HCT116 (cell line): ENCODE results near the gene MRM3. TPM values are rescaled to one million over a fixed set of nuclear protein-coding genes. Genes with fewer than 3 reads are reported as not detected.

ENCODE experiments used
- ATAC-seq: fragments of 200-7000 bp; cut with Tn5 transposase; 2 replicates; pipeline ENCODE4 v1.9.1; 2020; ENCODE audit warnings: mild to moderate bottlenecking, moderate library complexity
- BruUV-seq: library from RNA; stranded (reverse); fragments of 400-500 nt; replicated peaks from 2 replicates; lab custom pipeline; 2021; lab: Mats Ljungman, UMichigan
- CTCF ChIA-PET: fragments of 300-600 bp; sonication (Branson Sonifier 250); formaldehyde crosslinking; loops from one replicate; lab custom pipeline; 2021; ENCODE audit warnings: antibody characterized with exemption; lab: Charles Lee
- POLR2A ChIA-PET: fragments of 300-600, 350-600 bp; sonication (Branson Sonifier 250); formaldehyde crosslinking; loops from one replicate; lab custom pipeline; 2021; ENCODE audit warnings: antibody characterized with exemption; lab: Charles Lee
- RAD21 ChIA-PET, 2 experiments: fragments of 300-600 bp; sonication (Branson Sonifier 250); formaldehyde crosslinking; loops; one replicate each; lab custom pipeline; 2023; ENCODE audit warnings: low total read pairs in 2 of 2; ENCODE audit not compliant: uncharacterized antibody in 2 of 2, unreplicated experiment in 2 of 2, low non-redundant PET in 1 of 2; lab: Charles Lee
- DNase-seq: peaks from one replicate; pipeline ENCODE4 v3.0.0-alpha.2; 2010; ENCODE audit warnings: low read depth, low spot score
- H2AFZ ChIP-seq: fragments of 200-600 bp; shearing (Covaris generic), sonication (generic); 2 replicates; pipeline ENCODE4 v1.6.1; 2017; ENCODE audit warnings: low read depth, mixed run types, mixed read lengths, antibody characterized with exemption, low read length; ENCODE audit not compliant: poor library complexity, severe bottlenecking
- H3K27ac ChIP-seq: 2 replicates; pipeline ENCODE4 v1.5.1; 2012; ENCODE audit warnings: low read depth, low read length
- H3K27me3 ChIP-seq: fragments of 200-600 bp; sonication (generic); 2 replicates; pipeline ENCODE4 v1.6.1; 2016; ENCODE audit warnings: mixed run types, low read length, mixed read lengths; ENCODE audit not compliant: insufficient read depth
- H3K36me3 ChIP-seq, 2 experiments: fragments of 200-500 bp in 1 of 2; fragments of 200-600 bp in 1 of 2; sonication (Bioruptor generic) in 1 of 2; sonication (generic) in 1 of 2; 2 replicates each; pipeline versions ENCODE4 v1.5.1 to v1.6.1; 2014 to 2016; ENCODE audit warnings: low read length in 2 of 2, inconsistent platforms in 1 of 2, mixed read lengths in 1 of 2, mixed run types in 1 of 2; ENCODE audit not compliant: insufficient read depth in 2 of 2, control insufficient read depth in 1 of 2
- H3K4me1 ChIP-seq, 2 experiments: fragments of 200-600 bp in 1 of 2; sonication (generic) in 1 of 2; 2 replicates each; pipeline versions ENCODE4 v1.5.1 to v1.6.1; 2012 to 2017; ENCODE audit warnings: low read length in 2 of 2, inconsistent platforms in 1 of 2, mild to moderate bottlenecking in 1 of 2, mixed read lengths in 1 of 2, mixed run types in 1 of 2, moderate library complexity in 1 of 2; ENCODE audit not compliant: insufficient read depth in 2 of 2, control insufficient read depth in 1 of 2
- H3K4me2 ChIP-seq: fragments of 200-600 bp; sonication (generic); 2 replicates; pipeline ENCODE4 v1.6.1; 2017; ENCODE audit warnings: mixed run types, low read length, mixed read lengths
- H3K4me3 ChIP-seq, 2 experiments: fragments of 200-600 bp in 1 of 2; sonication (generic) in 1 of 2; replicated peaks in 1 of 2; 2 replicates each; pipeline ENCODE4 v1.5.1; 2011 to 2016; ENCODE audit warnings: low read length in 2 of 2, control low read depth in 1 of 2, low read depth in 1 of 2, mild to moderate bottlenecking in 1 of 2, mixed read lengths in 1 of 2, mixed run types in 1 of 2
- H3K79me2 ChIP-seq: fragments of 200-600 bp; sonication (generic); 2 replicates; pipeline ENCODE4 v1.6.1; 2017; ENCODE audit warnings: mild to moderate bottlenecking, mixed run types, low read length, moderate library complexity, mixed read lengths; ENCODE audit not compliant: insufficient read depth
- H3K9ac ChIP-seq: fragments of 200-600 bp; sonication (generic); 2 replicates; pipeline ENCODE4 v1.6.1; 2016; ENCODE audit warnings: low read length, mixed read lengths
- H3K9me2 ChIP-seq: fragments of 200-600 bp; sonication (generic), shearing (Covaris generic); 2 replicates; pipeline ENCODE4 v1.6.1; 2017; ENCODE audit warnings: mixed run types, mild to moderate bottlenecking, moderate library complexity; ENCODE audit not compliant: insufficient read depth
- H3K9me3 ChIP-seq, 2 experiments: fragments of 200-500 bp in 1 of 2; fragments of 200-600 bp in 1 of 2; sonication (Bioruptor generic) in 1 of 2; sonication (generic) in 1 of 2; 2 replicates each; pipeline ENCODE4 v1.6.1; 2014 to 2017; ENCODE audit warnings: low read length in 2 of 2, mixed read lengths in 2 of 2, inconsistent platforms in 1 of 2, low read depth in 1 of 2, mild to moderate bottlenecking in 1 of 2, mixed run types in 1 of 2, moderate library complexity in 1 of 2; ENCODE audit not compliant: control insufficient read depth in 1 of 2, insufficient read depth in 1 of 2
- H4K20me1 ChIP-seq: fragments of 200-600 bp; sonication (generic), shearing (Covaris generic); 2 replicates; pipeline ENCODE4 v1.6.1; 2017; ENCODE audit warnings: mixed run types, mild to moderate bottlenecking, moderate library complexity; ENCODE audit not compliant: insufficient read depth
- ELF1 ChIP-seq: IDR thresholded peaks from 2 replicates; pipeline ENCODE4 v1.6.1; 2012; ENCODE audit warnings: low read depth, borderline replicate concordance
- POLR2A ChIP-seq: IDR thresholded peaks from 2 replicates; pipeline ENCODE4 v1.7.0; 2011; ENCODE audit warnings: borderline replicate concordance; ENCODE audit not compliant: insufficient read depth, insufficient read length; ENCODE audit errors: extremely low read depth
- POLR2AphosphoS5 ChIP-seq: IDR thresholded peaks from 2 replicates; pipeline ENCODE4 v1.6.1; 2011; ENCODE audit warnings: mild to moderate bottlenecking, low read depth, low read length, moderate library complexity
- SIN3A ChIP-seq: IDR thresholded peaks from 2 replicates; pipeline ENCODE4 v1.6.1; 2012; ENCODE audit warnings: low read depth
- TCF7L2 ChIP-seq: IDR thresholded peaks from 2 replicates; pipeline ENCODE4 v1.7.0; 2011; ENCODE audit warnings: borderline replicate concordance, inconsistent platforms; ENCODE audit not compliant: insufficient read depth, insufficient read length; ENCODE audit errors: extremely low read depth
- YY1 ChIP-seq: IDR thresholded peaks from 2 replicates; pipeline ENCODE4 v1.6.1; 2011; ENCODE audit warnings: low read length, low read depth, moderate library complexity, mild to moderate bottlenecking; ENCODE audit not compliant: insufficient replicate concordance; ENCODE audit errors: extremely low read depth
- ZFX ChIP-seq: fragments of 450-650 bp; IDR thresholded peaks from 2 replicates; pipeline ENCODE4 v1.6.1; 2017
- intact Hi-C: fragments of 100-400 bp; cut with micrococcal nuclease; formaldehyde crosslinking; loops from 2 replicates; pipeline ENCODE4 v1.10.0; 2022
- total RNA-seq: library from RNA; stranded (reverse); gene quantifications from one replicate; pipeline ENCODE4 v1.2.1, GENCODE V29; 2021; ENCODE audit not compliant: unreplicated experiment
- TF ChIP-seq, protein P1 (sequence below), 3 experiments: fragments of 200-600 bp in 1 of 3; sonication (generic) in 1 of 3; IDR thresholded peaks in 2 of 3; conservative IDR thresholded peaks in 1 of 3; 2 replicates each; pipeline ENCODE4 v1.5.1; 2012 to 2017; ENCODE audit warnings: low read depth in 2 of 3, low read length in 2 of 3, antibody characterized with exemption in 1 of 3, borderline replicate concordance in 1 of 3, control low read depth in 1 of 3, mild to moderate bottlenecking in 1 of 3, mixed read lengths in 1 of 3, mixed run types in 1 of 3, moderate library complexity in 1 of 3; ENCODE audit not compliant: insufficient read depth in 1 of 3
- TF ChIP-seq, protein P2 (sequence below): IDR thresholded peaks from 2 replicates; pipeline ENCODE4 v1.6.1; 2012
- TF ChIP-seq, protein P3 (sequence below): IDR thresholded peaks from 2 replicates; pipeline ENCODE4 v1.6.1; 2012; ENCODE audit warnings: low read depth

The MRM3 gene
- total RNA-seq, 1 experiment from 2014 or later, result 32.6 TPM

DNA sequence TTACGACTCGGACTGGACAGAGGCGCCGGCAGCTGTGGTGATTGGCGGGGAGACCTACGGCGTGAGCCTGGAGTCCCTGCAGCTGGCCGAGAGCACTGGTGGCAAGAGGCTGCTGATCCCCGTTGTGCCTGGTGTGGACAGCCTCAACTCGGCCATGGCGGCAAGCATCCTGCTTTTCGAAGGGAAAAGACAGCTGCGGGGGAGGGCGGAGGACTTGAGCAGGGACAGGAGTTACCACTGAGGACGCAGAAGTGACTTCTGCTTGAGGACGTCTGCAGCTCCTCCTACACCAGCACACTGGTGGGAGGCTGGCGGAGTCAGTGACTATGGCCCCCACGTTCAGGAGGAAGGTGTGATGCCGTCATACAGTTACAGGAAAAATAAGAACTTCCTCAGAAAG lies 9.7 kb downstream of the MRM3 start:
- TSS peak; percentile 19 for BruUV-seq
- Histone ChIP-seq H3K4me2 (no peak overlapping the region), H2AFZ (no peak overlapping the region), H3K36me3 (peaks cover 8 to 34% of the 10 kb centered on the region in 2 experiments; a peak in 3 of 4 replicates), H3K4me3 (no peak overlapping the region), H3K9me2 (no peaks in the 10 kb centered on the region), H3K4me1 (peaks cover 0 to 11% of the 10 kb centered on the region in 2 experiments; a peak in 2 of 4 replicates), H4K20me1 (no peaks in the 10 kb centered on the region), H3K9me3 (no peaks in the 10 kb centered on the region), H3K79me2 (peaks cover 24% of the 10 kb centered on the region), H3K27me3 (no peaks in the 10 kb centered on the region), H3K9ac (no peak overlapping the region), H3K27ac (no peak overlapping the region)
- no peak for DNase-seq
- no peak for ATAC-seq
- ChIA-PET RAD21 (no interaction called here), POLR2A (interaction anchor here (1.1 kb wide), 1 partner anchor 189 kb away, joined by 3 read pairs; no protein-coding TSS in a partner anchor), CTCF (interaction anchor here (2.1 to 2.5 kb wide), 2 partner anchors 189 to 205 kb away, joined by 7 to 20 read pairs; partner anchors contain the start of gene TIMM22)
- intact Hi-C loops, result no loop called here
- TF ChIP-seq ZFX, result no peak
- TF ChIP-seq, protein P1, sequence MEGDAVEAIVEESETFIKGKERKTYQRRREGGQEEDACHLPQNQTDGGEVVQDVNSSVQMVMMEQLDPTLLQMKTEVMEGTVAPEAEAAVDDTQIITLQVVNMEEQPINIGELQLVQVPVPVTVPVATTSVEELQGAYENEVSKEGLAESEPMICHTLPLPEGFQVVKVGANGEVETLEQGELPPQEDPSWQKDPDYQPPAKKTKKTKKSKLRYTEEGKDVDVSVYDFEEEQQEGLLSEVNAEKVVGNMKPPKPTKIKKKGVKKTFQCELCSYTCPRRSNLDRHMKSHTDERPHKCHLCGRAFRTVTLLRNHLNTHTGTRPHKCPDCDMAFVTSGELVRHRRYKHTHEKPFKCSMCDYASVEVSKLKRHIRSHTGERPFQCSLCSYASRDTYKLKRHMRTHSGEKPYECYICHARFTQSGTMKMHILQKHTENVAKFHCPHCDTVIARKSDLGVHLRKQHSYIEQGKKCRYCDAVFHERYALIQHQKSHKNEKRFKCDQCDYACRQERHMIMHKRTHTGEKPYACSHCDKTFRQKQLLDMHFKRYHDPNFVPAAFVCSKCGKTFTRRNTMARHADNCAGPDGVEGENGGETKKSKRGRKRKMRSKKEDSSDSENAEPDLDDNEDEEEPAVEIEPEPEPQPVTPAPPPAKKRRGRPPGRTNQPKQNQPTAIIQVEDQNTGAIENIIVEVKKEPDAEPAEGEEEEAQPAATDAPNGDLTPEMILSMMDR (IDR thresholded peaks at IDR 0.05 in 2 of 3, conservative IDR thresholded peaks at IDR 0.05 in 1 of 3; ENCODE audit: borderline replicate concordance in 1 of 3, insufficient read depth in 1 of 3, low read depth in 2 of 3, low read length in 2 of 3), result no peak
- TF ChIP-seq POLR2A, result no peak
- TF ChIP-seq, protein P2, sequence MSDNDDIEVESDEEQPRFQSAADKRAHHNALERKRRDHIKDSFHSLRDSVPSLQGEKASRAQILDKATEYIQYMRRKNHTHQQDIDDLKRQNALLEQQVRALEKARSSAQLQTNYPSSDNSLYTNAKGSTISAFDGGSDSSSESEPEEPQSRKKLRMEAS, result no peak
- TF ChIP-seq SIN3A, result no peak
- no peak for TF ChIP-seq YY1
- TF ChIP-seq POLR2AphosphoS5, result no peak
- TF ChIP-seq, protein P3, sequence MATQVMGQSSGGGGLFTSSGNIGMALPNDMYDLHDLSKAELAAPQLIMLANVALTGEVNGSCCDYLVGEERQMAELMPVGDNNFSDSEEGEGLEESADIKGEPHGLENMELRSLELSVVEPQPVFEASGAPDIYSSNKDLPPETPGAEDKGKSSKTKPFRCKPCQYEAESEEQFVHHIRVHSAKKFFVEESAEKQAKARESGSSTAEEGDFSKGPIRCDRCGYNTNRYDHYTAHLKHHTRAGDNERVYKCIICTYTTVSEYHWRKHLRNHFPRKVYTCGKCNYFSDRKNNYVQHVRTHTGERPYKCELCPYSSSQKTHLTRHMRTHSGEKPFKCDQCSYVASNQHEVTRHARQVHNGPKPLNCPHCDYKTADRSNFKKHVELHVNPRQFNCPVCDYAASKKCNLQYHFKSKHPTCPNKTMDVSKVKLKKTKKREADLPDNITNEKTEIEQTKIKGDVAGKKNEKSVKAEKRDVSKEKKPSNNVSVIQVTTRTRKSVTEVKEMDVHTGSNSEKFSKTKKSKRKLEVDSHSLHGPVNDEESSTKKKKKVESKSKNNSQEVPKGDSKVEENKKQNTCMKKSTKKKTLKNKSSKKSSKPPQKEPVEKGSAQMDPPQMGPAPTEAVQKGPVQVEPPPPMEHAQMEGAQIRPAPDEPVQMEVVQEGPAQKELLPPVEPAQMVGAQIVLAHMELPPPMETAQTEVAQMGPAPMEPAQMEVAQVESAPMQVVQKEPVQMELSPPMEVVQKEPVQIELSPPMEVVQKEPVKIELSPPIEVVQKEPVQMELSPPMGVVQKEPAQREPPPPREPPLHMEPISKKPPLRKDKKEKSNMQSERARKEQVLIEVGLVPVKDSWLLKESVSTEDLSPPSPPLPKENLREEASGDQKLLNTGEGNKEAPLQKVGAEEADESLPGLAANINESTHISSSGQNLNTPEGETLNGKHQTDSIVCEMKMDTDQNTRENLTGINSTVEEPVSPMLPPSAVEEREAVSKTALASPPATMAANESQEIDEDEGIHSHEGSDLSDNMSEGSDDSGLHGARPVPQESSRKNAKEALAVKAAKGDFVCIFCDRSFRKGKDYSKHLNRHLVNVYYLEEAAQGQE, result no peak
- TF ChIP-seq TCF7L2, result no peak
- TF ChIP-seq ELF1, result no peak
